HT-29 (cell line): ENCODE results near the gene EIF4G1. TPM values are rescaled to one million over a fixed set of nuclear protein-coding genes. Genes with fewer than 3 reads are reported as not detected.

Experiments
- DNase-seq: peaks from one replicate; pipeline ENCODE4 v3.0.0-alpha.2; 2015; ENCODE audit warnings: low spot score
- total RNA-seq: library from RNA; depleted of rRNA; stranded (reverse); fragments of >200 nt; shearing (Covaris generic); gene quantifications from 2 replicates; pipeline ENCODE4 v1.2.3, GENCODE V29; 2014

Gene EIF4G1
- total RNA-seq, 1 experiment from 2014 or later: 494 TPM

DNA sequence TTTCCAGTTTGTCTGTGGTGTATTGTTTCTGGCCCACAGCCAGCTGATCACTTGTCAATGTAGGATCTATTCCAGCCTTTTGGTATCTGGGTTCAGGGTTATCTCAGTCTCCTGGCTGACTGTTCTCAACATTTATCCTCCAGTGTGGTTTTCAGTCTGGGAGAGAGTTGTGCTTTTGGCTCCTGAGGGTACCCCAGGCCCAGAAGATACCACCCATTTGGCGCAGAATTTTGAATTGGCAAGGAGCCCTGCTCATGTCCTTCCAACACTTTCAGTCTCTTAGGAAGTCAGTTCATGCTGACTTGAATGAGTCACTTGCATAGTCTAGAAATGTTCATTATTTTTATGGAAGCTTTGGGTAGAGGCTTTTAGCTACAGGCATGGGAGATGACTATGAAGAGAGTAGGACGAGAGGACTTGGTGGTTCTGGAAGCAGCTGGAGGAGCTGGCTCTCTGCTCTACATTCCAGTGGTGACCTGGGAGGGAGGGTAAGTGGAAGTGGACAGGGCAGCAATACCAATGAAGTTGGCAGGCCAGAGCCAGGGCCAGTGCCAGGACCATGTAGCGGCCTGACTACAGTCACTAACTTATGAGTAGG is 54.3 kb downstream of the EIF4G1 start:
- DNase-seq: no peak

- DNase-seq: peak; percentile 85
Observed at GRCh38 chr3:184371570-184372018, 57.2 kb downstream of the EIF4G1 start.

GRCh38 chr3:184372296-184372821 is 58.0 kb downstream of the EIF4G1 start:
- no peak for DNase-seq

DNA sequence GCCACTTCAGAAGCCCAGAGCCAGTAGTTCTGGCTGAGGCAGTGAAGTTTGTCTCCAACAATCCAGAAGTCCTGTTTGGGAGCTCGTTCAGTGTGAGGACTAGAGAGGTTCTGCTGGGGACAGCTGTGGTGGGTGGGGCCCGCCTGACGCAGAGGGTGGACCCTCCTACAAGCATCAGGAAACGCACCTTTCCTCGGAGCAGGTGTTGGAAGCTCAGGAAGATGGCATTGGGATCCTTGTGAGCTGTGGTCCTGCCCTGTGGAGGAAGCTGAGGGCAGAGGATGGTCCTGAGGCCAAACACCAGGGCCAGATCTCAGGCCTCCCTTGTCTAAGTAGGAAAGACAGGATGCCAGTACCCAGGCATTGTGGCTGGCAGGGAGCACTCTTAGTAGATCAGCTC is 58.5 kb downstream of the EIF4G1 start:
- DNase-seq: no peak

GRCh38 chr3:184373422-184373821 is 59.0 kb downstream of the EIF4G1 start:
- peak; percentile 77 for DNase-seq

GRCh38 chr3:184375747-184376461 is 61.5 kb downstream of the EIF4G1 start:
- no peak for DNase-seq

- DNase-seq: no peak
Observed at GRCh38 chr3:184377374-184377773, 63.0 kb downstream of the EIF4G1 start.

DNA sequence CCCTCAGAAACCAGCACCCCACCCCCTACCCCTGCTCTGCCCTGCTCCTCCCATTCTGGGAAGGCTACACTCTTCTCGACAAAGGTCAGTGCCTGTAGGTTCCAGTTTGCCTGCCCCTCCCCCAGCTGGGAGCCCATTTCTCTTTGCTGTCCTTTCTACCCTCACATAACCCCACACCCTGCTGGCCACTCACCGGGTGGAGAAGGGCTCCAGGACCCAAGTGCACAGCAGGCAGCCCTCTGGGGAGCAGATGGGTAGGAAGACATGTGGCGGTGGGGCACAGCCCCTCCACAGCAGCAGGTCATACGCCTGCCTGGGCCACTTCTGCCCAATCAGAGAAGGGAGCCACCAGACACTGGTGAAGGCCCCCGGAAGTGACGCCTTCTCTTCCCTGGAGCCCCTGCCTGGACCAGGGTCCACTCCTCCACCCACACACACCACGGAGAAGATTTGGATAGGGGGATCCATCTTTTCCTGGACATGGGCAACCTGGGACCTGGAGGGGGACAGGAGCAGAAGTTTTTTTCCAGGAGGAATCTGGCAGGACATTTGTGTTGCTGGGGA is 63.6 kb downstream of the EIF4G1 start, which contains the start of gene THPO:
THPO (minus strand) TSS at position 326 of the 564 bp plus-strand sequence. CDS start 1,948 bp downstream, outside the sequence.
- DNase-seq: peak; percentile 43

DNA sequence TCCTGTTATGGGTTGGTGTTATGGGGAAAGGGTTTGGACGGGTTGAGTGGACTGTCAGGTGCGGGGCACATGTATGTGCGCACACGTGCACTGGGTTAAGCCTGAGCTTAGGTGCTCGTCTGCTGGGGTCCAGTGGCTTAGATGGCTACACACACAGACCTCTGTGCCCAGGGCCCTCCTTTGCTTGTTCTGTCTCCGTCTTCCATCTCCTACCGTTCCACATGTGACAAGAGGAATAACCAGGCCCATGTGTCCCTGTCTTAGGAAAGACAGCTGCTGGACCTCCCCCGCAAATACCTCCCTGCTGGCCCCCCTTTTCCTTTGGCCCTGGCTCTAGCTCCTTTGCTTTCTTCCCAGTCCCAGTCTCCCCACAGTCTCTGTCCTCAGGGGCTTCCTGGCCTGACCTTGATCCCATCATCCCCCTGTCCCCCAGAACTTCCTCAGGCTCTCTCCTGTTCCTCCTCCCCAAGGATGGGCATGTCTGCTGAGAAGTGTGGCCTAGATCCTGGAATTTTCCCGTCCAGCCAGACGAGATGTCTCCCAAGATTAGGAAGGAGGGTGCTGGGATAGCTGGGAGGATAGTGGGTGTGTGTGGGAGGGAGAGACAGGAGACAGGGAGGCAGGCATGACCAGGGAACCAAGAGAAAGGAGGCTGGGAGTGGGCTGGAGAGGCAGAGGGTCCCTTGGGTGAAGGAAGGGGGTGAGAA is 64.4 kb downstream of the EIF4G1 start:
- no peak for DNase-seq

GRCh38 chr3:184379358-184380184 is 65.2 kb downstream of the EIF4G1 start, which contains the start of gene CHRD:
Gene CHRD, plus strand, starts transcription at chr3:184380054. Its CDS starts 265 bp downstream, at chr3:184380319.
- no peak for DNase-seq

DNA sequence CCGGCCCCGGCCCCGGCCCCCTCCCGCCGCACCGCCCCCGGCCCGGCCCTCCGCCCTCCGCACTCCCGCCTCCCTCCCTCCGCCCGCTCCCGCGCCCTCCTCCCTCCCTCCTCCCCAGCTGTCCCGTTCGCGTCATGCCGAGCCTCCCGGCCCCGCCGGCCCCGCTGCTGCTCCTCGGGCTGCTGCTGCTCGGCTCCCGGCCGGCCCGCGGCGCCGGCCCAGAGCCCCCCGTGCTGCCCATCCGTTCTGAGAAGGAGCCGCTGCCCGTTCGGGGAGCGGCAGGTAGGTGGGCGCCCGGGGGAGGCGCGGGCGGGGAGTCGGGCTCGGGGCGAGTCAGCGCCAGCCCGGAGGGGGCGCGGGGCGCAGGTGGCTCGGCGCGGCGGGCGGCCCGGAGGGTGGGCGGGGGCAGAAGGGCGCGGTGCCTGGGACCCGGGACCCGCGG is 65.8 kb downstream of the EIF4G1 start:
- DNase-seq: no peak

GRCh38 chr3:184380627-184381260 is 66.3 kb downstream of the EIF4G1 start:
- DNase-seq: no peak

- DNase-seq: no peak
Observed at GRCh38 chr3:184381261-184382224, 67.1 kb downstream of the EIF4G1 start.

- no peak for DNase-seq
Observed at GRCh38 chr3:184382326-184383032, 68.1 kb downstream of the EIF4G1 start.

GRCh38 chr3:184383033-184383740 is 68.8 kb downstream of the EIF4G1 start:
- DNase-seq: no peak

- no peak for DNase-seq
Observed at GRCh38 chr3:184384342-184384741, 69.9 kb downstream of the EIF4G1 start.
